Sciatic nerve (tissue), 2 donors: ENCODE data around the gene EN1. TPM values are rescaled to one million over a fixed set of nuclear protein-coding genes. Genes with fewer than 3 reads are reported as not detected.

Experiments
- ATAC-seq: fragments of 200-7000 bp; cut with Tn5 transposase; one replicate; pipeline ENCODE4 v1.9.1; 2020; ENCODE audit warnings: mild to moderate bottlenecking, moderate library complexity
- DNase-seq: peaks from one replicate; pipeline ENCODE4 v3.0.0-alpha.2; 2020; ENCODE audit warnings: low spot score
- intact Hi-C: fragments of 100-400 bp; cut with DNase I; formaldehyde crosslinking; loops from one replicate; pipeline ENCODE4 v1.14.2; 2022
- total RNA-seq: library from RNA; stranded (reverse); fragmentation: NEBNext Ultra II Directional; extraction: Animal tissue kit (Norgen Biotek cat#: 25700); gene quantifications from one replicate; pipeline ENCODE4 v1.2.1, GENCODE V29; 2021
- donor health status: DM: no; HTN: no; CAD: no.
- donor health status: DM: no; HTN: no; CAD: no.

EN1 gene
- total RNA-seq, 1 donor from 2014 or later = not detected

DNA sequence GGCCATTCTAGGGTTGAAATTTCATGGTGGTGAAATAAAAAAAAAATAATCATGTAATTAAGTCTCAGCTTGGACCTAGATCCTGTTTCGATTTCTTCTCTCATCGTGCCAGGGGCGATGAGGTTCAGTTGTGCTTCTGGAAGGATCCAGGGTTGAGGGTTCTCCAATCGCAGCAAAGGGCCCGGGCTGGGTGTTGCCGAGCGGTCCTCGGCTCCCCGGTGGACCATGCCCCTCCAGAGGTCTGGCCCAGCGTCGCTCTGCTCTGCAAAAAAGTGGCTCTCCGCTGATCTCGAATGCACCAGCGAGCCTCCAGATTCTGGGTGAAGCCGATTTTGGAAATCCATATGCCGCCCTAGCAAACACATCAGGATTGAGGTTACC is 39.0 kb downstream of the EN1 start:
- ATAC-seq = no peak
- intact Hi-C loops = no loop called here

DNA sequence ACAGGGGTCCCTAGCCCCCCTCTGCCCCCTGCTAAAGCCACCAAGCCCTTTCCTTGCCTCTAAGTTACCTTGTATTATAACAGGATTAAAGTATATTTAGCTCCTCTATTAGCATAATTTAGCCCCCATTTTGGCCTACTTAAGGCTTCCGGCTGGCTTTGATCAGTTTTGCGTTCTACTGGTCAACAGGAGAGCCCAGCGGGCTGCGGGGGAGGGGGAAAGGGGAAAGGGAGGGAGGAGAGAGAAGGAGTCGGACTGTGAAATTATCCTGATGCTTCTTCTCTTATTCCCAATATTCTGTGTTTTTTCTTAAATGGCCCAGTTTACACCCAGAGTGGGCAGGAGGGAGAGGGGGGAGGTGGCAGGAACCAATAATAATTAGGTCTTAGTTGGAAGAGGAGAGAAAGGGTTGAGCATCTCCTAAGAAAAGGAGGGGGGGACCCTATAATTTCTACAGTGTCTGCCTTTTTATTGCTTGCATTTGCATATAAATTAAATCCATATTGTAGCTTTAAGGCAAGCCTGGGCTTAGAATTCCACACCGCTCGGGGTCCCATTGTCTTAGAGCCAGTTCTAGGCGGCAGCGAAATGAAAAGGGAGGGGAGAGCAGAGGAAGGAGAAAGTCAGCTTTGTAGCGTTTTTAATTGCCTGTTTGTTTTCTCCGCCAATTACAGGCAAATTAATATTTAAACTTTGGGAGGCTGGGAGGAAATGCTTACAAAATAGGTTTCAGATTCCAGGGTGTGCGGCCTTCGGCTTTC is 39.6 kb downstream of the EN1 start:
- DNase-seq (no peak), ATAC-seq (no peak)
- intact Hi-C loops = no loop called here

More for the DNA sequence above, 39.0 kb downstream of the EN1 start:
- DNase-seq = no peak

DNA sequence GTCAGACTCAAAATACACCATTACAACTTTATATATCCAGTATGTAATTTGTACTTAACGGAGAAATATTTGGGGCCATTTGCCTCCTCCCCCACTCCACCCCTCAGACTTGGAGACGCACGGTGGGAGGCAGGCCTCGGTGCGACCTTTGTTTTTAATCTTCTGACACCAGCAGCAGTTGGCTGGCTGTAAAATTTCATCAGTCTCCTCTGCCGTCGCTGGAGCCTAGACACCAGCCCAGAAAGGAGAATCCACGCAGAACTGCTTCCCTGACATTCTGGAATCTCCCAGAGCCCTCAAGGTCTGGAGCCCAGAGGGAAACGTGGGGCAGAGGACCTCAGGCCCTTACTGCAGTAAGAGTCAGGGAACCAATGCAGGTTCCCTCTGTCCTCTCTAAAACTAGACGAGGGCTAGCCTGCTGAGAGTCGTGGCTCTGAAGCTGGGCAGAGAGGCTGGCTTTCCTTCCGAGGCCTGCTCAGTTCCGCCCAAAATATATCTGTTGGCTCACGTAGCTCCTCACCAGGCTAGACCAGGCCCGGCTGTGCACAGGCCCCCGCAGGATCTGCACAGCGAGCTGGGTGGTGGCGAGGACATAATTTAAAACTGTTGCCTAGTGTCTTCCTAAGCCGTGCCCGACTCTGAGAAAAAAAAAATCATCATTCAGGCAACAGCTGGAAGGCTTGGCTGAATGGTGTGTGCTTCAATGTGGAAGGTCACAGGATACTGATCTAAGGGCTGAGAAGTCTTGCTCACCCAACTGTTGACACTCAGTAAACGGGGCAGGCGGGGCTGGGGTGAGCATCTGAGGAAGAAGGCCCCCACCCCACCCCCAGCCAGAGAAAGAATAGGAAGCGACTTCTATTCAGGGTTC is 40.4 kb downstream of the EN1 start:
- DNase-seq (no peak), ATAC-seq (no peak)
- intact Hi-C loops = no loop called here

DNA sequence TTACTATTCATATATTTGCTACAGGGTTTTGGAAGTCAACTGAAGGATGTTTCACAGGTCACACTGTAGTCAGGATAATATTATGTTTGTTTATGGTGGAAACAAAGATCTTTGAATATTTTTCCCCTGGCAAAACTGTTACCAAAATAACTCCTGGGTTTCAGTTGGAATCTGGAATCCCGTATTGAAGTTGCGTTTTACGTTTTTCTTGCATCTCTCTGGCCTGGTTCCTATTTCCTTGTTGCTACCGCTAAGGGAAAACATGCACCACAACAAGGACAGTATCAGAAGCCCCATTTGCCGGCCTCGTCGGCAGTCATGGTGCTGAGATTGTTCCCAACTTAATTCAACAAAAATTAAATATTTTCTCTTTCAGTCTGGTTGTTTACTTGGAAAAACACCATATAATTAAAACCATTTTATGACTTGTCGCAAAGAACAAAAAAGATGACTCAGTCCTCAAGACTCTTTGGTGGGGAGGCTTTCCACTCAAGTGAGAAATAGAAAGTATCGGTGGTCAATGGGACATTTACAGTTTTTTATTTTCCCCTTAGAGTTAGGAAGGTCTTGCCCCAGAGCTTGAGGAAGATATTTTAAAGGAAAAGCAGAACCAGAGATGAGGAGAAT is 42.3 kb downstream of the EN1 start:
- no peak for ATAC-seq
- intact Hi-C loops = no loop called here
- no peak for DNase-seq

DNA sequence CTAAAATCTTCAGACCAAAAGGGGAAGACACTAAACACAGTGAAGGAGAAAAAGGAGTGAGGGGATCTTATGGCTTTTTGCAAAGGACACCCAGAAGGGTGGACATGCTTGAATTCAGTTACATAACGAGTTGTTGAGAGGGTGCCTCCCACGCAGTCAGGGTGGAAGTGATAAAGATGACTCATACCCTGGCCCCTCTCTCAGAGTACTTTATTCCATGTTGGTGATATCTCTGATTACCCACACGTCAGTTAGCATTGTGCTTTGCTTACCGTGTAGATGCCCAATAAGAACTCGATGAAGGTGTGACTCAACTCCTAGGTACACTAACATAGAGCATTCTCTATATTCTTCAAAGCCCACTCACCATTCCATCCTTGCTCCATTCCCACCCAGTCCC is 44.4 kb downstream of the EN1 start:
- DNase-seq (no peak), ATAC-seq (no peak)
- intact Hi-C loops = no loop called here

DNA sequence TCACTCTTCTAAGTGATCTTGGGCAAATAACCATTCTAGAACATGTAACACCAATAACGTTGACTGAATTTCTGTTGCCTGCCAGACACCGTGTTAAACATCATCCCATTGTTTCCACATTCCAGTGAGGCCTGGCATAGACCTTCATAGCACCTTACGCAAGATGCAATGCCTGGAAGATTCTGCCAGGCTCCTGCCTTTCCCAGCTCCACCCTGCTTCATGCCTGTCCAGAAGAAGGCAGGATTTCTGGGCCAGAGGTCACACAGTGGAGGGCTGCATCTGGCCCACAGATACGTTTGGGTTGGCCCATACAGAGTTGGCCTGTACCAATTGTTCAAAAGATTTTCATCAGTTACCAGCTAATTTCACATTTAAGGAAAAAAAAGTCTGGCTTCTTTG is 46.3 kb downstream of the EN1 start:
- ATAC-seq (no peak), DNase-seq (no peak)
- intact Hi-C loops = no loop called here

DNA sequence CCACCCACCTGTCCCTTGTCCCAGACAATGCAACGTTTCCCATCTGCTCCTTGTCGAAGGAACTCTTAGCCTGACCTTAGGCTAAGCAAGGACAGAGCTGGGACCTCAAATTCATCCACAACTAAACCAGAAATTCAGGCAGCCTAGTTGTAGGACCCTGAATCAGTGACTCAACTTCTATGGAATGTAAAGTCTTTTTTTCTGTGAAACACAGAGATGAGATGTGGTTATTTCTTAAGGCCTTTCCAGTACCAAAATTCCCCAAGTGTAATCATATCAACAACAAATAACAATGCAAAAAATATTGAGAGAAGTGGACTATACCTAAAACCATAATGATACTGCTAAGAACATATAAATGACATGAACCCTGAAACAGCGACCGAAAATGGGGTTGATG is 46.7 kb downstream of the EN1 start:
- DNase-seq = no peak
- ATAC-seq = no peak
- intact Hi-C loops = no loop called here

DNA sequence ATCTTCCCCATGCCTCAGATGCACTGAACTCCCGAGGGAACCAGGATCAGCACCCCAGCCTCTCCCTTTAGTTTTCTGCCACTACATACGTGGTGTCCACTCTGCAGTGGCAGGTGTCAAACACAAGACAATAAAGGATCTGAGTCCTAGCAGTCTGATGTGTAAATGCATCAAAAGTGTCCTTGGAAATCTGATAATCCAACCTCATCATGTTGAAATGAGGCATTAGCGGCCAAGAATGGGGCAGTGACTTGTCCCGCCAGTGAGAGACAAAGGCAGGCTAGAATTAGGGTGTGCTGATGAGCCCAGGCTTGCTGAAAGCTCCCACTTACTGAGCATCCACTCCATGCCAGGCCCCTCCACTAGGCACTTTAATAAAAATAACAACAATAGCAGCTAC is 52.9 kb downstream of the EN1 start:
- no peak for DNase-seq
- ATAC-seq = no peak
- intact Hi-C loops = no loop called here

Other genes with a start within 250 kb of the EN1 start
- 22.0 TPM for gene MARCO, start 94.5 kb upstream of the EN1 start, total RNA-seq